Keratinocyte (primary cell): ENCODE measurements around the gene MRPL34. TPM values are rescaled to one million over a fixed set of nuclear protein-coding genes. Genes with fewer than 3 reads are reported as not detected.

Experiments used
- DNase-seq: peaks from one replicate; pipeline ENCODE4 v3.0.0-alpha.2; 2011; ENCODE audit warnings: low read depth, missing footprints, low spot score
- FAIRE-seq: peaks from 2 replicates; lab custom pipeline; 2011; peaks lifted over from hg19 to GRCh38; lab: Jason Lieb, UNC
- H2AFZ ChIP-seq: 2 replicates; pipeline ENCODE4 v1.6.0; 2012; ENCODE audit warnings: low read length, control low read depth, inconsistent platforms; ENCODE audit not compliant: control insufficient read depth
- H3K27ac ChIP-seq: 2 replicates; pipeline ENCODE4 v1.5.1; 2011; ENCODE audit warnings: low read length; ENCODE audit not compliant: control insufficient read depth, insufficient read depth
- H3K27me3 ChIP-seq: 3 replicates; pipeline ENCODE4 v1.6.0; 2011; ENCODE audit warnings: low read length; ENCODE audit not compliant: control insufficient read depth, insufficient read depth; ENCODE audit errors: extremely low read depth
- H3K36me3 ChIP-seq, 2 experiments: 2 replicates in 1 of 2; 3 replicates in 1 of 2; pipeline ENCODE4 v1.5.1; 2011; ENCODE audit warnings: low read length in 2 of 2, mild to moderate bottlenecking in 1 of 2; ENCODE audit not compliant: control insufficient read depth in 2 of 2, insufficient read depth in 2 of 2; ENCODE audit errors: extremely low read depth in 1 of 2
- H3K4me1 ChIP-seq: 3 replicates; pipeline ENCODE4 v1.5.1; 2011; ENCODE audit warnings: low read length; ENCODE audit not compliant: control insufficient read depth, insufficient read depth; ENCODE audit errors: extremely low read depth
- H3K4me2 ChIP-seq: 3 replicates; pipeline ENCODE4 v1.6.0; 2011; ENCODE audit warnings: low read depth, low read length; ENCODE audit not compliant: control insufficient read depth, insufficient read depth; ENCODE audit errors: extremely low read depth
- H3K4me3 ChIP-seq, 3 experiments: fragments of 200-600 bp in 1 of 3; sonication (generic) in 1 of 3; 2 replicates in 2 of 3; 3 replicates in 1 of 3; pipeline ENCODE4 v1.5.1; 2011 to 2016; ENCODE audit warnings: low read length in 3 of 3, mild to moderate bottlenecking in 3 of 3, control low read depth in 2 of 3, inconsistent platforms in 1 of 3, low read depth in 1 of 3, mixed read lengths in 1 of 3, mixed run types in 1 of 3, moderate library complexity in 1 of 3; ENCODE audit not compliant: control insufficient read depth in 2 of 3, insufficient read depth in 2 of 3; ENCODE audit errors: extremely low read depth in 1 of 3
- H3K79me2 ChIP-seq: 2 replicates; pipeline ENCODE4 v1.6.0; 2012; ENCODE audit warnings: low read length; ENCODE audit not compliant: control insufficient read depth, insufficient read depth
- H3K9ac ChIP-seq: 3 replicates; pipeline ENCODE4 v1.6.0; 2011; ENCODE audit warnings: low read length; ENCODE audit not compliant: control insufficient read depth, insufficient read depth; ENCODE audit errors: extremely low read depth
- H3K9me1 ChIP-seq: 3 replicates; pipeline ENCODE4 v1.6.0; 2011; ENCODE audit warnings: low read length; ENCODE audit not compliant: control insufficient read depth, insufficient read depth; ENCODE audit errors: extremely low read depth
- H3K9me3 ChIP-seq: 2 replicates; pipeline ENCODE4 v1.5.1; 2012; ENCODE audit warnings: low read depth, low read length; ENCODE audit not compliant: control insufficient read depth
- H4K20me1 ChIP-seq: 3 replicates; pipeline ENCODE4 v1.6.0; 2011; ENCODE audit warnings: low read length; ENCODE audit not compliant: control insufficient read depth, insufficient read depth; ENCODE audit errors: extremely low read depth
- EZH2 ChIP-seq: IDR thresholded peaks from one replicate; pipeline ENCODE4 v1.6.1; 2012; ENCODE audit warnings: inconsistent platforms, mild to moderate bottlenecking, low read length, moderate library complexity
- dilution Hi-C: fragments of 300-500 bp; cut with MboI; formaldehyde crosslinking; loops from one replicate; pipeline ENCODE4 v1.7.0; 2020; ENCODE audit warnings: low sequenced_read_pairs; ENCODE audit not compliant: extremely low pct_ligation_motif_present
- polyA plus RNA-seq, 5 experiments: library from polyadenylated mRNA; depleted of rRNA in 3 of 5; stranded (reverse) in 3 of 5; stranded (forward) in 1 of 5; unstranded in 1 of 5; fragments of >200 nt; gene quantifications; 1 replicate in 1 of 5; 2 replicates in 3 of 5; 3 replicates in 1 of 5; pipeline versions ENCODE4 v1.2.1 to v1.2.3, GENCODE V29; 2011 to 2012; ENCODE audit warnings: missing spikeins in 2 of 5, low read depth in 1 of 5, low replicate concordance in 1 of 5
- TF ChIP-seq, protein P1 (sequence below), 3 experiments: IDR thresholded peaks in 1 of 3; conservative IDR thresholded peaks in 1 of 3; optimal IDR thresholded peaks in 1 of 3; 2 replicates in 2 of 3; 3 replicates in 1 of 3; pipeline versions ENCODE3 to v1.5.1; 2011; ENCODE audit warnings: low read length in 3 of 3, mild to moderate bottlenecking in 3 of 3, moderate library complexity in 2 of 3, control low read depth in 1 of 3, inconsistent platforms in 1 of 3; ENCODE audit not compliant: insufficient read depth in 2 of 3; ENCODE audit errors: extremely low read depth in 1 of 3

The MRPL34 gene
- polyA plus RNA-seq, 1 donor (not counting 4 experiments of a cell fraction or from before 2014, with no cell fraction given): 63.7 TPM

DNA sequence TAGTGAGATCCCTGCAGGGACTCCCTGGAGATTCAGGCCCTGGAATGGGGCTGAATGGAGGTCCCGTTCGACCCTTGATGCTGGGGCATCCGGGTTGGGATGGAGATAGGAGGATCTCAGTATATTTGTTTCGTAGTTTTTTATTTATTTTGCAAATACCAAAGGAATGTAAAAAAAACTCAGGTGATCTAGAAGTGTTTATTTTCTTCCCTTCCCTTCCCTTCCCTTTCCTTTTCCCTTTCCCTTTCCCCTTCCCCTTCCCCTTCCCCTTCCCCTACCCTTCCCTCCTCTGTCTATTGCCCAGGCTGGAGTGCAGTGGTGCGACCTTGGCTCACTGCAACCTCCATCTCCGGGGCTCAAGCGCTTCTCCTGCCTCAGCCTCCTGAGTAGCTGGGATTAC lies 36.2 kb downstream of the MRPL34 start:
- Histone ChIP-seq H3K79me2 (peaks cover 5% of the 10 kb centered on the region), H3K9me1 (no peaks in the 10 kb centered on the region), H3K27ac (no peak overlapping the region), H3K9me3 (no peaks in the 10 kb centered on the region), H3K36me3 (peaks cover 0 to 9% of the 10 kb centered on the region in 2 experiments), H3K4me1 (peaks cover 9% of the 10 kb centered on the region), H4K20me1 (no peaks in the 10 kb centered on the region), H3K27me3 (no peaks in the 10 kb centered on the region), H3K4me3 (no peak overlapping the region), H3K4me2 (no peak overlapping the region), H3K9ac (no peak overlapping the region), H2AFZ (no peak overlapping the region)
- DNase-seq: no peak
- FAIRE-seq: no peak
- dilution Hi-C loops: no loop called here
- TF ChIP-seq, protein P1, sequence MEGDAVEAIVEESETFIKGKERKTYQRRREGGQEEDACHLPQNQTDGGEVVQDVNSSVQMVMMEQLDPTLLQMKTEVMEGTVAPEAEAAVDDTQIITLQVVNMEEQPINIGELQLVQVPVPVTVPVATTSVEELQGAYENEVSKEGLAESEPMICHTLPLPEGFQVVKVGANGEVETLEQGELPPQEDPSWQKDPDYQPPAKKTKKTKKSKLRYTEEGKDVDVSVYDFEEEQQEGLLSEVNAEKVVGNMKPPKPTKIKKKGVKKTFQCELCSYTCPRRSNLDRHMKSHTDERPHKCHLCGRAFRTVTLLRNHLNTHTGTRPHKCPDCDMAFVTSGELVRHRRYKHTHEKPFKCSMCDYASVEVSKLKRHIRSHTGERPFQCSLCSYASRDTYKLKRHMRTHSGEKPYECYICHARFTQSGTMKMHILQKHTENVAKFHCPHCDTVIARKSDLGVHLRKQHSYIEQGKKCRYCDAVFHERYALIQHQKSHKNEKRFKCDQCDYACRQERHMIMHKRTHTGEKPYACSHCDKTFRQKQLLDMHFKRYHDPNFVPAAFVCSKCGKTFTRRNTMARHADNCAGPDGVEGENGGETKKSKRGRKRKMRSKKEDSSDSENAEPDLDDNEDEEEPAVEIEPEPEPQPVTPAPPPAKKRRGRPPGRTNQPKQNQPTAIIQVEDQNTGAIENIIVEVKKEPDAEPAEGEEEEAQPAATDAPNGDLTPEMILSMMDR (optimal IDR thresholded peaks at IDR 0.05 in 1 of 3, IDR thresholded peaks at IDR 0.05 in 1 of 3, conservative IDR thresholded peaks at IDR 0.05 in 1 of 3; ENCODE audit: extremely low read depth in 1 of 3, insufficient read depth in 2 of 3, low read length in 3 of 3): no peak
- no peak for TF ChIP-seq EZH2

DNA sequence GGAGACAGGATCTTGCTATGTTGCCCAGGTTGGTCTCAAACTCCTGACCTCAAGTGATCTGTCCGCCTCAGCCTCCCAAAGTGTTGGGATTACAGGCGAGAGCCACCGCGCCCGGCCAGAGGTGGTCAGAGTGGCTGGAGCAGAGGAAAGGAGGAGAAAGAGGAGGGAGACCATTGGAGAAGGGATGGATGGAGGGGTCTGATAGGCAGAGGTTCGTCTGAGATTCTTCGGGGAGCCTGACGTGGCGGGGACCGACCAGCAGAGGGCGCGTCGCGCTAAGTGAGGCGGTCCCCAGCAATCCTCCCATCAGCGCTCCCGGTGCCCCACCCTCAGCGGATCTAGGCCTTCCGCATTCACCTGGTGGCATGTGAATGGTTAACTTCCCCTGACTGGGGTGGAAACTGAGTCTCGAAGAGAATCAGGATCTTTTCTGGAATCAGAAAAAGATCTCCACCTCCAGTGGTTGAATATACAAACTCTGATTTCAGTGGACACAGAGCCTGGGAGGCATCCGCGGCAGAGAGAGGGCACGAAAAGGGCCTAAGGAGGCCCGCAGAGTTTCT lies 40.5 kb downstream of the MRPL34 start:
- DNase-seq (no peak), FAIRE-seq (peak; percentile 89)
- H3K4me2 ChIP-seq: no peak overlapping the region
- H3K36me3 ChIP-seq: peaks cover 0 to 5% of the 10 kb centered on the region in 2 experiments
- H3K4me3 ChIP-seq: no peak overlapping the region
- no peaks in the 10 kb centered on the region for H3K79me2 ChIP-seq
- H3K9ac ChIP-seq: no peak overlapping the region
- dilution Hi-C loops: no loop called here
- no peaks in the 10 kb centered on the region for H4K20me1 ChIP-seq
- TF ChIP-seq, protein P1 (optimal IDR thresholded peaks at IDR 0.05 in 1 of 3, IDR thresholded peaks at IDR 0.05 in 1 of 3, conservative IDR thresholded peaks at IDR 0.05 in 1 of 3; ENCODE audit: extremely low read depth in 1 of 3, insufficient read depth in 2 of 3, low read length in 3 of 3): peak; percentile 81 to 97 (median 97)
- no peak for TF ChIP-seq EZH2
- no peak overlapping the region for H2AFZ ChIP-seq
- H3K27ac ChIP-seq: no peak overlapping the region
- no peaks in the 10 kb centered on the region for H3K9me3 ChIP-seq
- peaks cover 6% of the 10 kb centered on the region for H3K4me1 ChIP-seq
- no peaks in the 10 kb centered on the region for H3K27me3 ChIP-seq
- H3K9me1 ChIP-seq: no peaks in the 10 kb centered on the region
